Ishikawa (cell line): Measurements from ENCODE around the gene C1orf122.

Experiments
- CEBPB ChIP-seq: IDR thresholded peaks from 2 replicates; pipeline ENCODE4 v1.6.1; 2012
- CREB1 ChIP-seq: IDR thresholded peaks from 2 replicates; pipeline ENCODE4 v1.6.1; 2012; ENCODE audit warnings: low read depth
- EGR1 ChIP-seq: IDR thresholded peaks from 2 replicates; pipeline ENCODE4 v1.6.1; 2012
- EP300 ChIP-seq: IDR thresholded peaks from 2 replicates; pipeline ENCODE4 v1.6.1; 2012; ENCODE audit warnings: borderline replicate concordance
- FOXM1 ChIP-seq: IDR thresholded peaks from 2 replicates; pipeline ENCODE4 v1.6.1; 2012; ENCODE audit warnings: low read depth, borderline replicate concordance
- MAX ChIP-seq: IDR thresholded peaks from 2 replicates; pipeline ENCODE4 v1.6.1; 2012
- NFIC ChIP-seq: IDR thresholded peaks from 2 replicates; pipeline ENCODE4 v1.6.1; 2012
- RAD21 ChIP-seq: IDR thresholded peaks from 2 replicates; pipeline ENCODE4 v1.6.1; 2012; ENCODE audit warnings: low read depth
- REST ChIP-seq: IDR thresholded peaks from 2 replicates; pipeline ENCODE4 v1.6.1; 2012; ENCODE audit warnings: low read depth, mild to moderate bottlenecking
- TAF1 ChIP-seq: IDR thresholded peaks from 2 replicates; pipeline ENCODE4 v1.6.1; 2012; ENCODE audit warnings: low read depth, mild to moderate bottlenecking
- TCF12 ChIP-seq: IDR thresholded peaks from 2 replicates; pipeline ENCODE4 v1.6.1; 2012; ENCODE audit warnings: low read depth
- TEAD4 ChIP-seq: IDR thresholded peaks from 2 replicates; pipeline ENCODE4 v1.6.1; 2012
- USF1 ChIP-seq: IDR thresholded peaks from 2 replicates; pipeline ENCODE4 v1.6.1; 2012
- YY1 ChIP-seq: IDR thresholded peaks from 2 replicates; pipeline ENCODE4 v1.6.1; 2012; ENCODE audit warnings: low read depth
- ZBTB7A ChIP-seq: IDR thresholded peaks from 2 replicates; pipeline ENCODE4 v1.6.1; 2012; ENCODE audit warnings: low read depth

C1orf122 gene

GRCh38 chr1:37763791-37764413, 43.7 kb upstream of the C1orf122 start:
- TF ChIP-seq TAF1, result no peak
- no peak for TF ChIP-seq CREB1
- no peak for TF ChIP-seq REST
- no peak for TF ChIP-seq FOXM1
- TF ChIP-seq EP300, result no peak
- no peak for TF ChIP-seq RAD21
- no peak for TF ChIP-seq TEAD4
- TF ChIP-seq TCF12, result no peak
- TF ChIP-seq EGR1, result no peak
- no peak for TF ChIP-seq NFIC
- no peak for TF ChIP-seq USF1
- no peak for TF ChIP-seq MAX
- no peak for TF ChIP-seq YY1
- no peak for TF ChIP-seq CEBPB
- no peak for TF ChIP-seq ZBTB7A

GRCh38 chr1:37764414-37764825, 43.2 kb upstream of the C1orf122 start:
- TF ChIP-seq ZBTB7A (peak; percentile 61; the same call in 1 of the 2 replicates), MAX (peak; percentile 32; the same call in 1 of the 2 replicates), TAF1 (no peak), EP300 (no peak), CEBPB (no peak), REST (peak; percentile 99), EGR1 (no peak), YY1 (no peak), TEAD4 (peak; percentile 34; the same call in 1 of the 2 replicates), CREB1 (no peak), RAD21 (no peak)

- TF ChIP-seq TEAD4 (no peak), EGR1 (no peak), CEBPB (no peak), EP300 (no peak), REST (no peak), CREB1 (no peak), TAF1 (no peak), ZBTB7A (no peak), MAX (no peak), TCF12 (no peak), USF1 (no peak)
Measured at GRCh38 chr1:37764888-37765441, 42.6 kb upstream of the C1orf122 start, which contains the start of gene EPHA10. Gene EPHA10 (minus strand): TSS chr1:37765120. CDS start chr1:37765066, 54 bp downstream.
